ENCODE measurements around the gene IRS1.
A peak's percentile ranks its signal among the peaks of the same experiment; 100 is the strongest.

IRS1 gene

GRCh38 chr2:226796012-226796839, 3.4 kb downstream of the IRS1 start:
- Histone ChIP-seq H3K27ac (ENCODE audit: low read length) (peak overlapping the region; percentile 23), H3K36me3 (ENCODE audit: control insufficient read depth in 1 of 2, insufficient read depth in 2 of 2, low read length in 2 of 2) (no peaks in the 10 kb centered on the region), H3K4me3 (ENCODE audit: low read depth in 1 of 2, low read length in 2 of 2) (peak overlapping the region; percentile 63 to 91), H3K27me3 (ENCODE audit: low read depth, low read length) (no peaks in the 10 kb centered on the region), H3K9me3 (ENCODE audit: control insufficient read depth in 1 of 2, low read length in 2 of 2) (no peaks in the 10 kb centered on the region), H3K4me1 (ENCODE audit: control insufficient read depth in 1 of 2, insufficient read depth in 2 of 2, low read length in 2 of 2) (peaks cover 0 to 25% of the 10 kb centered on the region in 2 donors)

DNA sequence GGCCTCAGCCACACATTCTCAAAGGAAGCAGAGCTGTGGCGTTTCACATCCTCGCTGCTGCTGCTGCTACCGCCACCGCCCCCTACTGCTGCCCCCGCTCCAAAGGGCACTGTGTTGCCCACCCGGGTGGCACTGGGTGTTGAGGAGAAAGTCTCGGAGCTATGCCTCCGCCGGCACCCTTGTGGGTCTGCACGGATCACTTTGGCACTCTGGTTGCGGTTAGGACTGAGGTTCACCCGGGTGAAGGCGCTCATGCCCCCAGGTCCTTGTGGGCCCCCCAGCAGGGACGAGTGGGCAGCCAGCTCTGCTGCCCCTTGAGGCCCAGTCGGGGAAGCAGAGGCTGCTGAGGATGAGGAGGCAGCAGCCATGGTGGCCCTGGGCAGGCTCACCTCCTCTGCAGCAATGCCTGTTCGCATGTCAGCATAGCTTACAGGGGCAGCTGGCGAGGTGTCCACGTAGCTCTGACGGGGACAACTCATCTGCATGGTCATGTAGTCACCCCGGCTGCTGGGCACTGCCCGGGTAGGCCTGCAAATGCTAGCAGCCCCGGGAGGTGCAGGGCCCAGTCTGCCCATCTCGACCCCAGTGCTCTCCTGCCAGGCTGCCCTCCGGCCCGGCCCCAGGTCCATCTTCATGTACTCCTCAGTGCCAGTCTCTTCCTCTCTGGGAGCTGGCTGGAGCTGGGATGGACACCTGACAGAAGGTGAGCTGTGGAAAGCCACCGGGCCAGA, 4.2 kb downstream of the IRS1 start:
- H3K27me3 ChIP-seq (ENCODE audit: low read depth, low read length): no peaks in the 10 kb centered on the region
- no peaks in the 10 kb centered on the region for H3K36me3 ChIP-seq (ENCODE audit: control insufficient read depth in 1 of 2, insufficient read depth in 2 of 2, low read length in 2 of 2)
- H3K27ac ChIP-seq (ENCODE audit: low read length): peak overlapping the region; percentile 60
- peaks cover 0 to 25% of the 10 kb centered on the region in 2 donors for H3K4me1 ChIP-seq (ENCODE audit: control insufficient read depth in 1 of 2, insufficient read depth in 2 of 2, low read length in 2 of 2)
- H3K9me3 ChIP-seq (ENCODE audit: control insufficient read depth in 1 of 2, low read length in 2 of 2): no peaks in the 10 kb centered on the region
- H3K4me3 ChIP-seq (ENCODE audit: low read depth in 1 of 2, low read length in 2 of 2): peak overlapping the region; percentile 63 to 91

DNA sequence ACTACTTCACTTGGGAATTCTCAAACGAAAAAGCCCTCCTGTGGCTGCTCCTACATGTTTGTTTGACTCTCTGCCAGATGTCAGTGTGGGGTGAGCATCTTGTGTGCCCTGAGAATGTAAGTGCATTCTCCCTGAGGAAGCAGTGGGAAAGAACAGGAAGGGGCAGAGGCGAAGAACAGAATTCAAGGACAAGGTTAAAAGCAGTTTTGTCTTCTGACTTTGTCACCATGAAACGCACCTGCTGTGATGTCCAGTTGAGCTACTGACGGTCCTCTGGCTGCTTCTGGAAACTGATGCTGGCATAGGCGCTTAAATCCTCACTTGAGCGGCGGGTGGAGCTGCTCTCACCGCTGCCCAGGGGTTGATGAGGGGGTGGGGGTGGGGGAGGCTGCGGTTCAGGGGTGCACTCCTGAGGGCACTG, 4.9 kb downstream of the IRS1 start:
- Histone ChIP-seq H3K27ac (ENCODE audit: low read length) (peak overlapping the region; percentile 77), H3K4me3 (ENCODE audit: low read depth in 1 of 2, low read length in 2 of 2) (peak overlapping the region; percentile 63 to 91), H3K9me3 (ENCODE audit: control insufficient read depth in 1 of 2, low read length in 2 of 2) (no peaks in the 10 kb centered on the region), H3K36me3 (ENCODE audit: control insufficient read depth in 1 of 2, insufficient read depth in 2 of 2, low read length in 2 of 2) (no peaks in the 10 kb centered on the region), H3K27me3 (ENCODE audit: low read depth, low read length) (no peaks in the 10 kb centered on the region), H3K4me1 (ENCODE audit: control insufficient read depth in 1 of 2, insufficient read depth in 2 of 2, low read length in 2 of 2) (peaks cover 0 to 28% of the 10 kb centered on the region in 2 donors)

DNA sequence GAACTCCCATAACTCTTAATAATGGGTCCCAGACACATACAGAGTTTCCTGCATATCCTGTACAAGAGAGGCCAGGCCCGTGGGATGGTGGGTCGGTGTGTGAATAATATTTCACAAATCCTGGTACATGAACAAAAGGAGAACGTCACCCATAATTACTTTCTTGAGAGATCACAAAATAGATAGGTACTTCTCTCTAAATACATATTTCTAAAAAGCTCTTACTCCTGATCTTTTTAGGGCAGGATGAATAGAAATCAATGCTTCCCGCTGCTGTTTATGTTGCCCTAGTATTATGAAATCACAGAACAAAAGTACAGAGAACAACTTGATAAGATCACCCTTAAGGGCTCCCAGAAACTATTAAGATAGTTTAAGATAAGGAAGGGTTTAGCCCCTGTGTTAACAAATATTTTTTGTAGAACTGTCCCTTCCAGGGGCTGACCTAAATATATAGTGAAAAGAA, 5.4 kb downstream of the IRS1 start:
- Histone ChIP-seq H3K4me1 (ENCODE audit: control insufficient read depth in 1 of 2, insufficient read depth in 2 of 2, low read length in 2 of 2) (peaks cover 0 to 31% of the 10 kb centered on the region in 2 donors), H3K27ac (ENCODE audit: low read length) (peak overlapping the region; percentile 77), H3K27me3 (ENCODE audit: low read depth, low read length) (no peaks in the 10 kb centered on the region), H3K9me3 (ENCODE audit: control insufficient read depth in 1 of 2, low read length in 2 of 2) (no peaks in the 10 kb centered on the region), H3K4me3 (ENCODE audit: low read depth in 1 of 2, low read length in 2 of 2) (peak overlapping the region; percentile 63 to 91), H3K36me3 (ENCODE audit: control insufficient read depth in 1 of 2, insufficient read depth in 2 of 2, low read length in 2 of 2) (no peaks in the 10 kb centered on the region)

- H3K36me3 ChIP-seq (ENCODE audit: control insufficient read depth in 1 of 2, insufficient read depth in 2 of 2, low read length in 2 of 2): no peaks in the 10 kb centered on the region
- no peaks in the 10 kb centered on the region for H3K9me3 ChIP-seq (ENCODE audit: control insufficient read depth in 1 of 2, low read length in 2 of 2)
- H3K27ac ChIP-seq (ENCODE audit: low read length): peak overlapping the region; percentile 77
- H3K4me3 ChIP-seq (ENCODE audit: low read depth in 1 of 2, low read length in 2 of 2): peak overlapping the region; percentile 63 to 91
- H3K4me1 ChIP-seq (ENCODE audit: control insufficient read depth in 1 of 2, insufficient read depth in 2 of 2, low read length in 2 of 2): peaks cover 0 to 31% of the 10 kb centered on the region in 2 donors
- no peaks in the 10 kb centered on the region for H3K27me3 ChIP-seq (ENCODE audit: low read depth, low read length)
Observed at GRCh38 chr2:226793646-226794045, 6.0 kb downstream of the IRS1 start.

DNA sequence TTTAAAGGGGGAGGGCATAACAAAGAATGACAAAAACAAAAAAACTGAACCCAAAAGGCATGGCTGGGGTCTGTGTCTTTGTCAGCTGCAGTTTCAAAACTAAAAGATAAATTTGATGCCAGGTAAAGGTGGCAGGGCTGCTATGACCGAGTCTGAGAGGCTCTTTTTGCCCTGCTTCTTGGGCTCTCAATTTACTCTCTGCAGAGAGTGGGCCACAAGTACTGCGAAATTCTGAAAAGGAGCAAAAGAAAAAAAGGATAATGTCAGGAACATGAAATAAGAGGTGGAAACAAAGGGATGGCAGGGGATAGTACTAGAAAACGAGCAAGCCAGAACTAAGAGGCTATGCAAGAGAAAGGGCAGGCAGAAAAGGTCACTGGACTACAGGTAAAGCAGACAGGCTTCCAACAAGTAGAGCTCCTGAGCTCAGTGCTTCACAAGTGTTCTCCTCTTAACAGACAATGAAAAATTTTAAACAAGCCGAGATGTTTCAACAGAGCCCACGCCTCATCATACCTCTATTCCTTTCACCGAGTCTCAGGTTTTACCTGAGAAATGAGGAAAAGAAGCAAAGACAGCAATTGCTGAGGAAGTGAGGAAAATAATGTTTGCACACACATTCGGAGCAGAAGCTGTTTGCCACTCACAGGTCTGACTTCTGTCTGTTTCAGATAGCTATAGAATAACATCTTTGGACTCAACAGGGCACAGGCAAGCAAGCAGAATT, 7.3 kb downstream of the IRS1 start:
- Histone ChIP-seq H3K4me1 (ENCODE audit: control insufficient read depth in 1 of 2, insufficient read depth in 2 of 2, low read length in 2 of 2) (peaks cover 0 to 31% of the 10 kb centered on the region in 2 donors), H3K4me3 (ENCODE audit: low read depth in 1 of 2, low read length in 2 of 2) (peak overlapping the region; percentile 68 to 91), H3K27ac (ENCODE audit: low read length) (peak overlapping the region; percentile 77), H3K36me3 (ENCODE audit: control insufficient read depth in 1 of 2, insufficient read depth in 2 of 2, low read length in 2 of 2) (no peaks in the 10 kb centered on the region), H3K9me3 (ENCODE audit: control insufficient read depth in 1 of 2, low read length in 2 of 2) (no peaks in the 10 kb centered on the region), H3K27me3 (ENCODE audit: low read depth, low read length) (no peaks in the 10 kb centered on the region)

DNA sequence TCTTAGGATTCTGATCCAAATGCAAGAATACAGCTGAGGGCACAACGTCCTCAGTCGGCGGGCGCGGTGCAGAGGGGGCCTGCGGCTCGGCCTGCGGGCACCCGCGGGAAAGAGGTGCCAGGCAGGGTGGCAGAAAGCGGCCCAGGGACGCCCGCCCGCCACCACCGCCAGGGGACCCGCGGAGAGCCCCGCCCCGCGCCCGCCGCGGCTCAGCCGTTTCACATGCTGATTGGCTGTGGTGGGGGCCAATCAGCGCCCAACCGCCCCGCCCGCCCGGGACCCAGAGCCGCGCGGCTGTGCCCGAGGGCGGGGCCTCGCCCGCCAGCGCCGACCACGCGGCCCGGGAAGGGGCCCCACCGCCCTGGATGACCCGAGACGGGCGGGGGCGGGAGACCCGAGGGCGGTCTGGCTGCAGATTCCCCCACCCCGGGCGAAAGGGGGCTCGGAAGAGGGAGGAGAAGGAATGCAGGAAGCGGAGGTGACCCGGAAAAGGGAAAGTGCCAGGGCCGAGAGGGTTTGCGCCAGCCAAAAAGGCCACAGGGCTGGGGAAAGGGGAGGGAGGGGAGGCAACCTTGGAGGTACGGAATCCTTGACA, 8.0 kb downstream of the IRS1 start:
- Histone ChIP-seq H3K9me3 (ENCODE audit: control insufficient read depth in 1 of 2, low read length in 2 of 2) (no peaks in the 10 kb centered on the region), H3K4me3 (ENCODE audit: low read depth in 1 of 2, low read length in 2 of 2) (peak overlapping the region; percentile 68 to 91), H3K36me3 (ENCODE audit: control insufficient read depth in 1 of 2, insufficient read depth in 2 of 2, low read length in 2 of 2) (no peaks in the 10 kb centered on the region), H3K4me1 (ENCODE audit: control insufficient read depth in 1 of 2, insufficient read depth in 2 of 2, low read length in 2 of 2) (peaks cover 0 to 31% of the 10 kb centered on the region in 2 donors), H3K27me3 (ENCODE audit: low read depth, low read length) (no peaks in the 10 kb centered on the region), H3K27ac (ENCODE audit: low read length) (peak overlapping the region; percentile 77)

GRCh38 chr2:226791056-226791486, 8.5 kb downstream of the IRS1 start:
- H3K9me3 ChIP-seq (ENCODE audit: control insufficient read depth in 1 of 2, low read length in 2 of 2): no peaks in the 10 kb centered on the region
- peaks cover 0 to 28% of the 10 kb centered on the region in 2 donors for H3K4me1 ChIP-seq (ENCODE audit: control insufficient read depth in 1 of 2, insufficient read depth in 2 of 2, low read length in 2 of 2)
- H3K27ac ChIP-seq (ENCODE audit: low read length): peak overlapping the region; percentile 77
- H3K4me3 ChIP-seq (ENCODE audit: low read depth in 1 of 2, low read length in 2 of 2): peak overlapping the region; percentile 58 to 91
- no peaks in the 10 kb centered on the region for H3K36me3 ChIP-seq (ENCODE audit: control insufficient read depth in 1 of 2, insufficient read depth in 2 of 2, low read length in 2 of 2)
- H3K27me3 ChIP-seq (ENCODE audit: low read depth, low read length): no peaks in the 10 kb centered on the region

- peaks cover 0 to 22% of the 10 kb centered on the region in 2 donors for H3K4me1 ChIP-seq (ENCODE audit: control insufficient read depth in 1 of 2, insufficient read depth in 2 of 2, low read length in 2 of 2)
- no peaks in the 10 kb centered on the region for H3K27me3 ChIP-seq (ENCODE audit: low read depth, low read length)
- no peaks in the 10 kb centered on the region for H3K9me3 ChIP-seq (ENCODE audit: control insufficient read depth in 1 of 2, low read length in 2 of 2)
- H3K4me3 ChIP-seq (ENCODE audit: low read depth in 1 of 2, low read length in 2 of 2): peak overlapping the region; percentile 58 to 91
- no peaks in the 10 kb centered on the region for H3K36me3 ChIP-seq (ENCODE audit: control insufficient read depth in 1 of 2, insufficient read depth in 2 of 2, low read length in 2 of 2)
- peak overlapping the region; percentile 77 for H3K27ac ChIP-seq (ENCODE audit: low read length)
Observed at GRCh38 chr2:226790431-226790830, 9.2 kb downstream of the IRS1 start.

- Histone ChIP-seq H3K4me3 (ENCODE audit: low read depth in 1 of 2, low read length in 2 of 2) (no peak overlapping the region), H3K4me1 (ENCODE audit: control insufficient read depth in 1 of 2, insufficient read depth in 2 of 2, low read length in 2 of 2) (peaks cover 0 to 18% of the 10 kb centered on the region in 2 donors), H3K27me3 (ENCODE audit: low read depth, low read length) (no peaks in the 10 kb centered on the region), H3K9me3 (ENCODE audit: control insufficient read depth in 1 of 2, low read length in 2 of 2) (no peaks in the 10 kb centered on the region), H3K36me3 (ENCODE audit: control insufficient read depth in 1 of 2, insufficient read depth in 2 of 2, low read length in 2 of 2) (no peaks in the 10 kb centered on the region), H3K27ac (ENCODE audit: low read length) (no peak overlapping the region)
Observed at GRCh38 chr2:226790011-226790410, 9.6 kb downstream of the IRS1 start.

Measured in muscle layer of duodenum (tissue), 2 donors.